Measurements from ENCODE around the gene SMARCA4.

- TF ChIP-seq CTCF (IDR thresholded peaks at IDR 0.05) (no peak), POLR2A (IDR thresholded peaks at IDR 0.05) (no peak)
Measured at GRCh38 chr19:11012507-11012906, 51.7 kb downstream of the SMARCA4 start.

Data from testis (tissue), 2 donors.